Stimulated activated CD8-positive, alpha-beta memory T cell treated with anti-CD3 and anti-CD28 coated beads, Interleukin-12 subunit alpha, Interleukin-12 subunit beta, amount 100 ng/mL, for 24 hours (primary cell): ENCODE data around the gene ITGA3.

ENCODE experiments used
- DNase-seq: peaks from one replicate; pipeline ENCODE4 v3.0.0-alpha.2; 2020; ENCODE audit errors: extremely low read depth

ITGA3 gene

GRCh38 chr17:50109785-50110184 is 53.9 kb downstream of the ITGA3 start:
- no peak for DNase-seq

- no peak for DNase-seq
Observed at GRCh38 chr17:50110591-50111349, 54.9 kb downstream of the ITGA3 start.

GRCh38 chr17:50111673-50112655 is 56.1 kb downstream of the ITGA3 start:
- no peak for DNase-seq

- DNase-seq = no peak
Observed at GRCh38 chr17:50112694-50113093, 56.8 kb downstream of the ITGA3 start.

- no peak for DNase-seq
Observed at GRCh38 chr17:50113624-50114320, 57.9 kb downstream of the ITGA3 start.

- no peak for DNase-seq
Observed at GRCh38 chr17:50114401-50114800, 58.5 kb downstream of the ITGA3 start.

GRCh38 chr17:50114849-50115357 is 59.0 kb downstream of the ITGA3 start:
- DNase-seq = no peak

GRCh38 chr17:50115756-50116155 is 59.8 kb downstream of the ITGA3 start:
- DNase-seq = no peak

- DNase-seq = no peak
Observed at GRCh38 chr17:50117202-50118051, 61.5 kb downstream of the ITGA3 start.

GRCh38 chr17:50118076-50118827 is 62.3 kb downstream of the ITGA3 start:
- DNase-seq = no peak

GRCh38 chr17:50118828-50119218 is 62.9 kb downstream of the ITGA3 start:
- no peak for DNase-seq

GRCh38 chr17:50120475-50121253 is 64.8 kb downstream of the ITGA3 start:
- DNase-seq = no peak

GRCh38 chr17:50122945-50123344 is 67.0 kb downstream of the ITGA3 start:
- no peak for DNase-seq

- no peak for DNase-seq
Observed at GRCh38 chr17:50123649-50124349, 67.9 kb downstream of the ITGA3 start.

- DNase-seq = no peak
Observed at GRCh38 chr17:50125420-50125997, 69.6 kb downstream of the ITGA3 start.

GRCh38 chr17:50127697-50128361 is 71.9 kb downstream of the ITGA3 start:
- no peak for DNase-seq

GRCh38 chr17:50128441-50129352 is 72.8 kb downstream of the ITGA3 start:
- DNase-seq = no peak
